Lower leg skin (tissue), 4 donors: ENCODE measurements around the gene KIF13A. TPM values are rescaled to one million over a fixed set of nuclear protein-coding genes. Genes with fewer than 3 reads are reported as not detected.
A peak's percentile ranks its signal among the peaks of the same experiment; 100 is the strongest.

Experiments used
- DNase-seq, 2 donors: peaks; one replicate each; pipeline ENCODE4 v3.0.0-alpha.2; 2019; ENCODE audit warnings: low spot score in 2 of 2
- H3K4me3 ChIP-seq: fragments of 200-600 bp; sonication (generic); 2 replicates; pipeline ENCODE4 v1.5.1; 2017; ENCODE audit warnings: mild to moderate bottlenecking, low read depth; ENCODE audit not compliant: poor library complexity, severe bottlenecking
- CTCF ChIP-seq, 3 donors: fragments of 450-650 bp; IDR thresholded peaks; one replicate each; pipeline ENCODE4 v1.5.1; 2016; ENCODE audit warnings: antibody characterized with exemption in 3 of 3, mild to moderate bottlenecking in 3 of 3, moderate library complexity in 2 of 3
- POLR2A ChIP-seq, 2 donors: fragments of 450-650 bp; IDR thresholded peaks; one replicate each; pipeline ENCODE4 v1.6.1; 2016 to 2017; ENCODE audit warnings: antibody characterized with exemption in 2 of 2, mild to moderate bottlenecking in 1 of 2, moderate library complexity in 1 of 2
- WGBS, 2 donors: methylation state at CpG; one replicate each; pipeline ENCODE4 v1.1.5; 2018; 5-methylcytosine and 5-hydroxymethylcytosine counted together
- intact Hi-C: fragments of 100-400 bp; cut with DNase I; formaldehyde crosslinking; loops from one replicate; pipeline ENCODE4 v1.15.0; 2023; ENCODE audit warnings: low total_unique reads
- total RNA-seq, 4 donors: library from RNA; depleted of rRNA; stranded (reverse); fragments of >200 nt; gene quantifications; one replicate each; pipeline ENCODE4 v1.1.0, GENCODE V29; 2016

The KIF13A gene
- total RNA-seq, 4 donors from 2014 or later, result 54.4 to 88.5 (median 60.6) TPM

DNA sequence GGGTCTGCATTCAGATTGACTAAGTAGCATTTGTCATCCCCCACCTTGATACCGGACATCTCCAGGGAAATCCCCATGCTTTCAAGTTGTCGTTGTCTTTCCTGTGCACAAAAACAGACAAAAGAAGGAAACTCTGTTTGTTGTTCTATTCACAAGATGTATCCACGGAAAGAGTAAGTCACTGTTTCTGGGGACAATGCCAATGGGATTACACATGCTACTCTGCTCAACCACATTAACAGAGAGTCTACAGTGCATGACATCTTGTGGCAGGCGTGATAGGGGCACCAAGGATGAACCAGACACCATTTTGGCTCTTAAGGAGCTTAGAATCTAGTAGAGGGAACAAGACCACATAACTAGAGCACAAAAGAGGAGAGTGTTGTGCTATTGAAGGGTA lies 156.3 kb downstream of the KIF13A start:
- no peak overlapping the region for H3K4me3 ChIP-seq
- intact Hi-C loops, result loop anchor here (10.0 kb wide), 1 partner anchor 154 kb away; the partner anchor contains the start of gene KIF13A
- 31 to 40% methylated on average over 4 of the region's 4 CpGs for WGBS, 2 donors
- TF ChIP-seq POLR2A (IDR thresholded peaks at IDR 0.05), result no peak
- no peak for TF ChIP-seq CTCF (IDR thresholded peaks at IDR 0.05)
- peak in 1 of 2 donors; percentile 44 for DNase-seq

DNA sequence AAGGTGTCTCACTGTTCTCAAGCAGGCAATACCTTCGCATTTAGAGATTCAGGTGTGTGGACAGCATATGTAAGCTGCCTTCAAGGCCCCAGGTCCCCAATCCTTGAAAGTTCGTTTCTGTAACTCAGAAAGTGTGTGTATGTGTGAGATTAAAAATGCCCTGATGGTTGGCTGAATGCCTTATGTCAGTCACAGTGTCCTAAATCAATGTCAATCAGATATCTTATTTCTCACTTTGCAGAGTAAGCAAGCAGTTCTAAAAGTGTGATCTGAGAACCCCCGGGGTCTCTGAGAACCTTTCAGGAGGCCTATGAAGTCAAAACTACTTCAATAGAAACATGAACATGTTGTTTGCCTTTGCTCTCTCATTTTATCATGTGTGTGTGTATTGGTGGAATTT lies 157.5 kb downstream of the KIF13A start:
- 88 to 89% methylated on average over 3 of the region's 3 CpGs for WGBS, 2 donors
- intact Hi-C loops, result loop anchor here (10.0 kb wide), 1 partner anchor 155 kb away; the partner anchor contains the start of gene KIF13A
- no peak for TF ChIP-seq CTCF (IDR thresholded peaks at IDR 0.05)
- no peak for TF ChIP-seq POLR2A (IDR thresholded peaks at IDR 0.05)
- no peak overlapping the region for H3K4me3 ChIP-seq
- no peak for DNase-seq

DNA sequence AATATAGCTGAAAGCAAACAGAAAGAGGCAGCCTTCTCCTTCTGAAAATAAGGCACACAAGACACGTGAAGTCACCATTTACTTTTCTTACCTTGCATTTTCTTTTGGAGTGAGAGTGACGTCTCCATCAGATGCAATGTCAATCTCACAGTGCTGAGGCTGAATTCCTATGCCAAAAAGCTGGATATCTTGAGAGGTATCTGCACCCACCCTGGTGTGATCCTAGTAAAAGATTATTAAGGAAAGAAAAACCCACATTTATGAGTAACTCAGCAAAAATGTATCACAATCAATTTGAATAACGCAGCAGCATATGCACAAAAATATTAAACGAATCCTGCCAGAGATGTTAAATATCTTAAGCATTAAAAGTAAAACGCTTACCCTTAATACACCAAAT lies 159.3 kb downstream of the KIF13A start:
- DNase-seq, result no peak
- H3K4me3 ChIP-seq, result no peak overlapping the region
- WGBS, 2 donors, result 88 to 91% methylated on average over 5 of the region's 5 CpGs
- intact Hi-C loops, result no loop called here
- TF ChIP-seq CTCF (IDR thresholded peaks at IDR 0.05) (no peak), POLR2A (IDR thresholded peaks at IDR 0.05) (no peak)

DNA sequence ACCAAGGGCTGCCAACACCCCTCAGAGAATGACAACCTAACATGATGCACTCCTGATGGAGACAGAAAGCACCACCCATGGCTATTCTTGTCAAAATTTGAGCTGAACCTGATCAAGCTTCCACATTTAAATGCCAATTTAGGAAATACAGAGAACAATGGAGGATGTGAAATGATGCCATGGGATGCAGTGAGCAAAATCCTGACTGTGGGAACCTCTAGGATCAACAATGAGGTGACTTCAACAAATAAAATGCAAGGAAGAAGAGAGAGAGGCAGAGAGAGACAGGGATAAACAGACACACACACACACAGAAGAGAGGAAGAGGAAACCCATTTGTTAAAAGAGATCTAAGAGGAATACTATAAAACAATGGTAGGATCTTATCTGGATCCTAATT lies 161.1 kb downstream of the KIF13A start:
- intact Hi-C loops, result no loop called here
- DNase-seq, result no peak
- H3K4me3 ChIP-seq, result no peak overlapping the region
- TF ChIP-seq POLR2A (IDR thresholded peaks at IDR 0.05) (no peak), CTCF (IDR thresholded peaks at IDR 0.05) (no peak)

GRCh38 chr6:17820055-17820454 lies 167.4 kb downstream of the KIF13A start:
- no peak for DNase-seq
- TF ChIP-seq POLR2A (IDR thresholded peaks at IDR 0.05) (no peak), CTCF (IDR thresholded peaks at IDR 0.05) (no peak)
- 89 to 90% methylated on average over 7 of the region's 7 CpGs for WGBS, 2 donors
- intact Hi-C loops, result no loop called here
- no peak overlapping the region for H3K4me3 ChIP-seq

- DNase-seq, result no peak
- no peak overlapping the region for H3K4me3 ChIP-seq
- TF ChIP-seq POLR2A (IDR thresholded peaks at IDR 0.05) (no peak), CTCF (IDR thresholded peaks at IDR 0.05) (no peak)
- 76 to 89% methylated on average over 1 of the region's 1 CpG for WGBS, 2 donors
- intact Hi-C loops, result no loop called here
Observed at GRCh38 chr6:17817763-17818162, 169.7 kb downstream of the KIF13A start.
